H1 (cell line): ENCODE data around the gene KCNA10. TPM values are rescaled to one million over a fixed set of nuclear protein-coding genes. Genes with fewer than 3 reads are reported as not detected.
A peak's percentile ranks its signal among the peaks of the same experiment; 100 is the strongest.

ENCODE experiments used
- BACH1 ChIP-seq: IDR thresholded peaks from 2 replicates; pipeline ENCODE4 v1.6.1; 2012; ENCODE audit warnings: low read length, improper control_type of control experiment
- CEBPB ChIP-seq: IDR thresholded peaks from 2 replicates; pipeline ENCODE4 v1.6.1; 2012; ENCODE audit warnings: low read depth, low read length
- EGR1 ChIP-seq: IDR thresholded peaks from 2 replicates; pipeline ENCODE4 v1.6.1; 2011; ENCODE audit warnings: low read depth, low read length, borderline replicate concordance
- KDM4A ChIP-seq: IDR thresholded peaks from one replicate; pipeline ENCODE4 v1.7.1; 2012; ENCODE audit warnings: low read depth, mild to moderate bottlenecking, moderate library complexity, low read length, inconsistent platforms; ENCODE audit not compliant: severe bottlenecking
- polyA plus RNA-seq, 7 experiments: library from polyadenylated mRNA; depleted of rRNA in 3 of 7; stranded (reverse) in 5 of 7; unstranded in 2 of 7; fragments of >200 nt in 5 of 7; fragments of 200-250 nt in 2 of 7; gene quantifications; 1 replicate in 5 of 7; 2 replicates in 1 of 7; 4 replicates in 1 of 7; pipeline versions ENCODE4 v1.2.1 to v1.2.3, GENCODE V29; 2011 to 2013; ENCODE audit warnings: missing spikeins in 2 of 7, mixed read lengths in 2 of 7
- total RNA-seq: library from RNA; stranded (reverse); fragmentation: NEBNext Ultra II Directional; extraction: Animal tissue kit (Norgen Biotek cat#: 25700); gene quantifications from 2 replicates; pipeline ENCODE4 v1.2.1, GENCODE V29; 2021

The KCNA10 gene
- total and polyA plus RNA-seq, 2 of the 8 experiments (the other 6 are each of a cell fraction or from before 2014, with no cell fraction given) = not detected

DNA sequence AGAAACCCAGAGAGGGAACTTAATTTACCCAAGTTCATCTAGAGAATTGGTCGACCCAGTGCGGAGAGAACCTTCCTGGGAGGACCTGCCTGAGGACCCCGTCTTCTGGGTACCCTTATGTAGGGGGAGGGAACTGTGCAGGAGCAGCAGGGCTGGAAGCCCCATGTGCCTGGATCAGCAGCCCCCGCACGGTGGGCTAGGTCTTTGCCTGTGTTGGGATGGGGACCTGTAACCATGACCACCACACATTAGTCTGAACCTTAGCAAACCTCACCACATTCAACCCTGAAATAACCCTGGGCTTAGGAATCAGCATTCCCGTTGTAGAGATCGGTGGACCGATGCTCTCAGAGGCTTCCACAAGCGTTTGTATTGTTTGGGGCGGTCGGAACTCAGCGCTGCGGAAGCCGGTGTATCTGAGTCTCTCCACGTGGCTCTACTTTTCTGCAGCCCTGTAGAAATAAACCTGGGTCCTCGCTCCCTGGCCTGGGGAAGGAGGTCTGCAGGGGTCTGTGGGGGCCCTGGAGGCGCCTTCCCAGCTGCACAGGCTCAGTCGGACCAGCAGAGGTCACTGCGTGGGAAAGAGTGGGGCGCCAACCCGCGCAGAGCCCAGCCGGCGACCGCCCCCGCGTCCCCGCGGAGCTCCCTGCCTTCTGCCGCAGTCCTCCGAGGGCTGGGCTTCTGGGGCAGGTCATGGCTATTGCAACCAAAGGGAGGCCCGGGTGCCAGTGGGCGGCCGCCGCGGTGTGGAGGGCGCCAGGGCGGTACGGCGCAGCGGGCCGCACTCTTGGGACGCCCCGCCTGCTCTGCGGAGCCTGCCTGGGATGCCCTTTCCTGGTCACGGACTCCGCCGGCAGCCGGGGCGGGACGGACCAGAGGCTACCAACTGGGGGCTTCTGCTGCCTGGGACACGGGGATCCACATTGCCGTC lies 36.2 kb upstream of the KCNA10 start (continued):
- TF ChIP-seq BACH1 (peak; percentile 81), EGR1 (peak; percentile 89), KDM4A (peak; percentile 96), CEBPB (no peak)
